HK-2 (cell line): ENCODE results near the gene OR5A2.
"Not testable (repeated sequence)": the region's sequence is repeated elsewhere in the genome, so short reads cannot be mapped to it uniquely, and the experiment has no call there.

Experiments used
- DNase-seq: peaks from one replicate; pipeline ENCODE4 v3.0.0-alpha.2; 2018; ENCODE audit not compliant: unreplicated experiment

The OR5A2 gene

GRCh38 chr11:59394186-59394585 is 32.0 kb downstream of the OR5A2 start:
- DNase-seq: no peak

DNA sequence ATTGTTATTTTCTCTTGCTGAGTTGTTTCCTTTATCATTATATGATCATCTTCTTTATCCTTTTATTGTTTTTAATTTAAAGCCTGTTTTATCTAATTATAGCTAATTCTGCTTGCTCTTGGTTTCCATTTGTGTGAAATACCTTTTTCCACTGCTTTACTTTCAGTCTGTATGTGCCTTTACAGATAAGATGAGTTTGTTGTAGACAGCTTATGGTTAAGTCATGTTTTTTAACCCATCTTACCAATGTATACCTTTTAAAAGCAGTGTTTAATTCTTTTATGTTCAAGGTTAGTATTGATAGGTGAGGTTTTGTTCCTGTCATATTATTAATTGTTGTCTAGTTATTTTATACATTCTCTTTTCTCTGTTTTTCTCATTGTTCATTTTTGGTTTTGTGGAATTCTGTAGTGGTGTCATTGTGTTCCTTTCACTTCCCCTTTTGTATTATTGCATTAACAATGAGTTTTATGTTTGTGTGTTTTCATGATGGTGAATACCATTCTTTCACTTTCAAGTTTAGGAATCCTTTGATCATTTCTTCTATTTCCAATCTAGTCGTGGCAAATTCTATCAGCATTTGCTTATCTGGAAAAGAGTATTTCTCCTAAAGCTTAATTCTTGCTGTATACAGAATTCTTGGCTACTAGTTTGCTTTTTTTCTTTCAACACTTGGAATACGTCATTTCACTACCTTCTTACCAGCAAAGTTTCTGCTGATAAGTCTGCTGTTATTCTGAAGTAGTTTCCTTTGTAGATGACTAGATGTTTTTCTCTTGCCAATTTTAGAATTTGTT is 45.8 kb downstream of the OR5A2 start:
- no peak for DNase-seq

- DNase-seq: not testable (repeated sequence)
Observed at GRCh38 chr11:59372324-59372723, 53.9 kb downstream of the OR5A2 start.

- DNase-seq: no peak
Observed at GRCh38 chr11:59368238-59369022, 57.8 kb downstream of the OR5A2 start.
